GM10248 (cell line): ENCODE measurements around the gene NLK.
A peak's percentile ranks its signal among the peaks of the same experiment; 100 is the strongest.

Experiments used
- CTCF ChIA-PET: fragments of 300-600 bp; sonication (Branson Sonifier 250); formaldehyde crosslinking; extraction: SDS; loops from one replicate; lab custom pipeline; 2021; ENCODE audit warnings: antibody characterized with exemption; lab: Yijun Ruan, JAX
- POLR2A ChIA-PET: fragments of 350-650 bp; sonication (Branson Sonifier 250); formaldehyde crosslinking; extraction: SDS; loops from one replicate; lab custom pipeline; 2020; ENCODE audit warnings: antibody characterized with exemption; lab: Yijun Ruan, JAX
- DNase-seq: peaks from one replicate; pipeline ENCODE4 v3.0.0; 2012; ENCODE audit errors: extremely low spot score
- CTCF ChIP-seq: IDR thresholded peaks from 2 replicates; pipeline ENCODE4 v1.5.1; 2012; ENCODE audit warnings: mild to moderate bottlenecking, low read depth; ENCODE audit errors: extremely low read depth, missing control alignments, control extremely low read depth

Gene NLK

GRCh38 chr17:28038802-28039201, 3.7 kb upstream of the NLK start:
- no peak for DNase-seq
- TF ChIP-seq CTCF, result no peak
- ChIA-PET CTCF (interaction anchor here (1.4 to 1.6 kb wide), 2 partner anchors 11 to 18 kb away, joined by 4 read pairs; no protein-coding TSS in a partner anchor), POLR2A (no interaction called here)

GRCh38 chr17:28039251-28039650, 3.2 kb upstream of the NLK start:
- POLR2A ChIA-PET, result no interaction called here
- CTCF ChIA-PET, result interaction anchor here (1.0 to 1.7 kb wide), 3 partner anchors 11 to 190 kb away, joined by 3 to 4 read pairs (median 4); no protein-coding TSS in a partner anchor

GRCh38 chr17:28040406-28040805, 2.1 kb upstream of the NLK start:
- ChIA-PET CTCF (interaction anchor here (1.4 to 4.8 kb wide), 3 partner anchors 8 to 14 kb away, joined by 4 to 26 read pairs (median 5); no protein-coding TSS in a partner anchor), POLR2A (no interaction called here)
- no peak for DNase-seq
- no peak for TF ChIP-seq CTCF

More at GRCh38 chr17:28039251-28039650, 3.2 kb upstream of the NLK start:
- no peak for DNase-seq
- TF ChIP-seq CTCF, result no peak

GRCh38 chr17:28041068-28041843, 1.2 kb upstream of the NLK start:
- TF ChIP-seq CTCF, result no peak
- DNase-seq, result peak; percentile 99
- CTCF ChIA-PET, result interaction anchor here (1.4 to 4.8 kb wide), 4 partner anchors 9 to 148 kb away, joined by 4 to 26 read pairs (median 5); partner anchors contain the start of gene LYRM9
- POLR2A ChIA-PET, result interaction anchor here (0.6 to 1.2 kb wide), 4 partner anchors 9 to 30 kb away, joined by 3 to 9 read pairs (median 4); no protein-coding TSS in a partner anchor

GRCh38 chr17:28041844-28042656, 427 bp upstream of the NLK start:
- POLR2A ChIA-PET, result interaction anchor here (0.6 to 1.3 kb wide), 4 partner anchors 13 to 798 kb away, joined by 3 to 9 read pairs (median 6); no protein-coding TSS in a partner anchor
- no peak for DNase-seq
- CTCF ChIA-PET, result interaction anchor here (2.1 to 4.8 kb wide), 2 partner anchors 12 to 148 kb away, joined by 5 to 26 read pairs; partner anchors contain the start of gene LYRM9
- no peak for TF ChIP-seq CTCF
